H1 (cell line): Measurements from ENCODE around the gene SLC3A2. TPM values are rescaled to one million over a fixed set of nuclear protein-coding genes. Genes with fewer than 3 reads are reported as not detected.

ENCODE experiments used
- BCL11A ChIP-seq, 2 experiments: IDR thresholded peaks; one replicate each; pipeline ENCODE4 v1.6.1; 2011; ENCODE audit warnings: low read depth in 2 of 2, low read length in 2 of 2, mild to moderate bottlenecking in 2 of 2
- CBX8 ChIP-seq: fragments of 300-800, 300-1000 bp; sonication (generic); IDR thresholded peaks from 2 replicates; pipeline ENCODE4 v1.7.1; 2016; ENCODE audit warnings: low read depth, low read length, borderline replicate concordance
- CHD2 ChIP-seq: IDR thresholded peaks from 2 replicates; pipeline ENCODE4 v1.6.1; 2012; ENCODE audit warnings: low read length, improper control_type of control experiment
- EP300 ChIP-seq, 2 experiments: IDR thresholded peaks; 1 replicate in 1 of 2; 2 replicates in 1 of 2; pipeline ENCODE4 v1.6.1; 2011 to 2012; ENCODE audit warnings: low read depth in 2 of 2, low read length in 2 of 2, mild to moderate bottlenecking in 2 of 2, borderline replicate concordance in 1 of 2, inconsistent platforms in 1 of 2, moderate library complexity in 1 of 2
- FOSL1 ChIP-seq: IDR thresholded peaks from 2 replicates; pipeline ENCODE4 v1.6.1; 2011; ENCODE audit warnings: mild to moderate bottlenecking, low read depth, low read length, moderate library complexity; ENCODE audit not compliant: insufficient read depth
- GABPA ChIP-seq: IDR thresholded peaks from 2 replicates; pipeline ENCODE4 v1.6.1; 2011; ENCODE audit warnings: mild to moderate bottlenecking, low read length, moderate library complexity, borderline replicate concordance; ENCODE audit not compliant: insufficient read depth
- HDAC6 ChIP-seq: IDR thresholded peaks from one replicate; pipeline ENCODE4 v1.7.1; 2012; ENCODE audit warnings: low read depth, mild to moderate bottlenecking, inconsistent platforms, low read length, moderate library complexity
- JUND ChIP-seq: IDR thresholded peaks from 2 replicates; pipeline ENCODE4 v1.6.1; 2011; ENCODE audit warnings: mild to moderate bottlenecking, improper control_type of control experiment, low read length
- KDM4A ChIP-seq: IDR thresholded peaks from one replicate; pipeline ENCODE4 v1.7.1; 2012; ENCODE audit warnings: low read depth, mild to moderate bottlenecking, moderate library complexity, low read length, inconsistent platforms; ENCODE audit not compliant: severe bottlenecking
- NANOG ChIP-seq: IDR thresholded peaks from 2 replicates; pipeline ENCODE4 v1.6.1; 2011; ENCODE audit warnings: low read length, low read depth, mild to moderate bottlenecking, inconsistent platforms; ENCODE audit not compliant: insufficient read depth, poor library complexity, severe bottlenecking
- POLR2AphosphoS5 ChIP-seq: IDR thresholded peaks from 2 replicates; pipeline ENCODE4 v1.6.1; 2011; ENCODE audit warnings: low read depth, low read length
- RBBP5 ChIP-seq: IDR thresholded peaks from 2 replicates; pipeline ENCODE4 v1.7.1; 2012; ENCODE audit warnings: low read depth, mild to moderate bottlenecking, inconsistent platforms, low read length, moderate library complexity, borderline replicate concordance
- SAP30 ChIP-seq: fragments of 300-600 bp; sonication (generic); IDR thresholded peaks from 2 replicates; pipeline ENCODE4 v1.7.1; 2012; ENCODE audit warnings: low read length, moderate library complexity, mild to moderate bottlenecking, inconsistent platforms; ENCODE audit not compliant: insufficient read depth, insufficient replicate concordance
- SRF ChIP-seq: IDR thresholded peaks from 2 replicates; pipeline ENCODE4 v1.6.1; 2011; ENCODE audit warnings: mild to moderate bottlenecking, low read depth, low read length, moderate library complexity
- TAF7 ChIP-seq: optimal IDR thresholded peaks from 2 replicates; pipeline ENCODE3; 2011; ENCODE audit warnings: low read depth, mild to moderate bottlenecking, inconsistent platforms, low read length, moderate library complexity, borderline replicate concordance
- YY1 ChIP-seq: IDR thresholded peaks from 2 replicates; pipeline ENCODE4 v1.6.1; 2011; ENCODE audit warnings: low read depth, mild to moderate bottlenecking, low read length
- polyA plus RNA-seq, 7 experiments: library from polyadenylated mRNA; depleted of rRNA in 3 of 7; stranded (reverse) in 5 of 7; unstranded in 2 of 7; fragments of >200 nt in 5 of 7; fragments of 200-250 nt in 2 of 7; gene quantifications; 1 replicate in 5 of 7; 2 replicates in 1 of 7; 4 replicates in 1 of 7; pipeline versions ENCODE4 v1.2.1 to v1.2.3, GENCODE V29; 2011 to 2013; ENCODE audit warnings: missing spikeins in 2 of 7, mixed read lengths in 2 of 7
- total RNA-seq: library from RNA; stranded (reverse); fragmentation: NEBNext Ultra II Directional; extraction: Animal tissue kit (Norgen Biotek cat#: 25700); gene quantifications from 2 replicates; pipeline ENCODE4 v1.2.1, GENCODE V29; 2021
- TF ChIP-seq, protein P1 (sequence below), 3 experiments: IDR thresholded peaks; 1 replicate in 2 of 3; 2 replicates in 1 of 3; pipeline versions ENCODE4 v1.5.1 to v1.6.1; 2011; ENCODE audit warnings: low read length in 3 of 3, mild to moderate bottlenecking in 3 of 3, inconsistent platforms in 2 of 3, low read depth in 1 of 3, moderate library complexity in 1 of 3; ENCODE audit not compliant: insufficient read depth in 1 of 3; ENCODE audit errors: control extremely low read depth in 1 of 3

SLC3A2 gene
- total and polyA plus RNA-seq, 2 of the 8 experiments (the other 6 are each of a cell fraction or from before 2014, with no cell fraction given), result 410 to 435 TPM

GRCh38 chr11:62855571-62856332 lies 24.9 kb upstream of the SLC3A2 start (continued):
- TF ChIP-seq FOSL1 (peak; percentile 53; the same call in 1 of the 2 replicates), CHD2 (peak; percentile 45; the same call in 1 of the 2 replicates), NANOG (no peak), KDM4A (no peak), EP300 (IDR thresholded peaks at IDR 0.05; ENCODE audit: borderline replicate concordance in 1 of 2, low read depth in 2 of 2, low read length in 2 of 2) (no peak), GABPA (no peak), HDAC6 (no peak), SAP30 (no peak), SRF (no peak), CBX8 (no peak), TAF7 (peak; percentile 99), POLR2AphosphoS5 (peak; percentile 99), YY1 (peak; percentile 92), JUND (peak; percentile 49; the same call in 1 of the 2 replicates), RBBP5 (peak; percentile 47; the same call in 1 of the 2 replicates), BCL11A (IDR thresholded peaks at IDR 0.05; ENCODE audit: low read depth in 2 of 2, low read length in 2 of 2) (no peak)
- TF ChIP-seq, protein P1, sequence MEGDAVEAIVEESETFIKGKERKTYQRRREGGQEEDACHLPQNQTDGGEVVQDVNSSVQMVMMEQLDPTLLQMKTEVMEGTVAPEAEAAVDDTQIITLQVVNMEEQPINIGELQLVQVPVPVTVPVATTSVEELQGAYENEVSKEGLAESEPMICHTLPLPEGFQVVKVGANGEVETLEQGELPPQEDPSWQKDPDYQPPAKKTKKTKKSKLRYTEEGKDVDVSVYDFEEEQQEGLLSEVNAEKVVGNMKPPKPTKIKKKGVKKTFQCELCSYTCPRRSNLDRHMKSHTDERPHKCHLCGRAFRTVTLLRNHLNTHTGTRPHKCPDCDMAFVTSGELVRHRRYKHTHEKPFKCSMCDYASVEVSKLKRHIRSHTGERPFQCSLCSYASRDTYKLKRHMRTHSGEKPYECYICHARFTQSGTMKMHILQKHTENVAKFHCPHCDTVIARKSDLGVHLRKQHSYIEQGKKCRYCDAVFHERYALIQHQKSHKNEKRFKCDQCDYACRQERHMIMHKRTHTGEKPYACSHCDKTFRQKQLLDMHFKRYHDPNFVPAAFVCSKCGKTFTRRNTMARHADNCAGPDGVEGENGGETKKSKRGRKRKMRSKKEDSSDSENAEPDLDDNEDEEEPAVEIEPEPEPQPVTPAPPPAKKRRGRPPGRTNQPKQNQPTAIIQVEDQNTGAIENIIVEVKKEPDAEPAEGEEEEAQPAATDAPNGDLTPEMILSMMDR (IDR thresholded peaks at IDR 0.05; ENCODE audit: control extremely low read depth in 1 of 3, insufficient read depth in 1 of 3, low read depth in 1 of 3, low read length in 3 of 3), result no peak
